ENCODE measurements around the gene BCL2. TPM values are rescaled to one million over a fixed set of nuclear protein-coding genes. Genes with fewer than 3 reads are reported as not detected.

The BCL2 gene
- total RNA-seq, 1 experiment from 2014 or later: 1.3 TPM

GRCh38 chr18:63245600-63245999 lies 74.0 kb downstream of the BCL2 start:
- H3T11ph ChIP-seq (ENCODE audit: low read length): no peak overlapping the region
- no peak overlapping the region for H4K5ac ChIP-seq (ENCODE audit: insufficient read length, low read depth, low read length)
- H4K20me1 ChIP-seq (ENCODE audit: control insufficient read depth, insufficient read depth, insufficient read length): no peaks in the 10 kb centered on the region
- no peaks in the 10 kb centered on the region for H3K79me1 ChIP-seq (ENCODE audit: insufficient read depth, low read depth, low read length, poor library complexity, severe bottlenecking)
- no peak overlapping the region for H2BK15ac ChIP-seq (ENCODE audit: low read depth, low read length)
- Mint-ChIP-seq H3K4me3 (no peak overlapping the region), H3K4me1 (no peaks in the 10 kb centered on the region), H3K27me3 (ENCODE audit: low read depth) (no peaks in the 10 kb centered on the region), H3K9me3 (no peaks in the 10 kb centered on the region), H3K27ac (no peak overlapping the region), H3K36me3 (ENCODE audit: insufficient read depth in 1 of 3, low read depth in 3 of 3) (no peaks in the 10 kb centered on the region)
- no peak overlapping the region for H3K56ac ChIP-seq (ENCODE audit: insufficient read length, low read depth, low read length)
- no peak for TF ChIP-seq CTCF (conservative IDR thresholded peaks at IDR 0.05)
- H3K4me2 ChIP-seq (ENCODE audit: insufficient read depth, insufficient read length, low read length): no peak overlapping the region
- H4K91ac ChIP-seq (ENCODE audit: insufficient read length, low read depth, low read length): no peak overlapping the region
- no peak overlapping the region for H3K9ac ChIP-seq (ENCODE audit: extremely low read depth, insufficient read length, low read length)
- H4K8ac ChIP-seq (replicated peaks; ENCODE audit: insufficient read length, low read depth, low read length): no peak overlapping the region
- H3K27me3 ChIP-seq (ENCODE audit: insufficient read depth, low read length): no peaks in the 10 kb centered on the region
- H3K27ac ChIP-seq (ENCODE audit: insufficient read length, low read depth, low read length): no peak overlapping the region
- no peak overlapping the region for H2AFZ ChIP-seq (ENCODE audit: low read length)
- no peak overlapping the region for H3K4ac ChIP-seq (ENCODE audit: low read depth, low read length)
- no peak overlapping the region for H2BK5ac ChIP-seq (ENCODE audit: insufficient read length, low read length)
- no peaks in the 10 kb centered on the region for H3K9me3 ChIP-seq (ENCODE audit: control insufficient read depth, low read depth, low read length)
- no peak overlapping the region for H2AK5ac ChIP-seq (ENCODE audit: insufficient read length, low read length)
- H3K4me1 ChIP-seq (ENCODE audit: insufficient read depth, low read length): no peaks in the 10 kb centered on the region
- no peaks in the 10 kb centered on the region for H3K23me2 ChIP-seq (ENCODE audit: insufficient read length, low read depth, low read length, poor library complexity, severe bottlenecking)
- no peak overlapping the region for H3K23ac ChIP-seq (ENCODE audit: insufficient read length, low read depth, low read length)
- no peak for DNase-seq
- H3K79me2 ChIP-seq (ENCODE audit: insufficient read depth, low read length): no peaks in the 10 kb centered on the region
- no CpG with 5 or more reads among the region's 3 CpGs for WGBS (ENCODE audit: extremely low coverage, insufficient read length, low lambda C conversion rate)
- H2BK20ac ChIP-seq (ENCODE audit: low read depth, low read length, poor library complexity, severe bottlenecking): no peak overlapping the region
- H2BK12ac ChIP-seq (ENCODE audit: insufficient read length, low read depth, low read length): no peak overlapping the region
- H3K14ac ChIP-seq (ENCODE audit: insufficient read depth, low read length): no peak overlapping the region
- H2BK120ac ChIP-seq (ENCODE audit: low read depth, low read length, poor library complexity, severe bottlenecking): no peak overlapping the region
- H3K18ac ChIP-seq (ENCODE audit: insufficient read length, low read depth, low read length): no peak overlapping the region

All from H9 (cell line).